Stimulated activated effector memory CD8-positive, alpha-beta T cell treated with anti-CD3 and anti-CD28 coated beads, Interleukin-12 subunit alpha, Interleukin-12 subunit beta, amount 100 ng/mL, for 72 hours (primary cell): ENCODE measurements around the gene NSMCE1.
A peak's percentile ranks its signal among the peaks of the same experiment; 100 is the strongest.
"Not testable (repeated sequence)": the region's sequence is repeated elsewhere in the genome, so short reads cannot be mapped to it uniquely, and the experiment has no call there.

Experiments
- ATAC-seq: fragments of 150-1000 bp; cut with Tn5 transposase; 2 replicates; pipeline ENCODE4 v1.10.0; 2021
- DNase-seq, 2 donors: peaks; one replicate each; pipeline ENCODE4 v3.0.0; 2021 to 2022; ENCODE audit warnings: low spot score in 2 of 2
- H3K27ac Mint-ChIP-seq: one replicate; pipeline ENCODE4 v1.8.0; 2022; ENCODE audit warnings: mild to moderate bottlenecking, mixed read lengths
- H3K36me3 Mint-ChIP-seq: one replicate; pipeline ENCODE4 v1.8.0; 2022; ENCODE audit warnings: mild to moderate bottlenecking, mixed read lengths
- H3K4me1 Mint-ChIP-seq: one replicate; pipeline ENCODE4 v1.8.0; 2022; ENCODE audit warnings: mixed read lengths
- H3K4me3 Mint-ChIP-seq: one replicate; pipeline ENCODE4 v1.8.0; 2022; ENCODE audit warnings: mild to moderate bottlenecking, mixed read lengths
- H3K9me3 Mint-ChIP-seq: one replicate; pipeline ENCODE4 v1.8.0; 2022; ENCODE audit warnings: mixed read lengths

The NSMCE1 gene

GRCh38 chr16:27287051-27287811 is 18.7 kb upstream of the NSMCE1 start:
- ATAC-seq (no peak), DNase-seq (no peak)
- Mint-ChIP-seq H3K4me1 (peaks cover 37% of the 10 kb centered on the region), H3K4me3 (no peak overlapping the region), H3K27ac (peak overlapping the region; percentile 65), H3K36me3 (peaks cover 7% of the 10 kb centered on the region), H3K9me3 (no peaks in the 10 kb centered on the region)

DNA sequence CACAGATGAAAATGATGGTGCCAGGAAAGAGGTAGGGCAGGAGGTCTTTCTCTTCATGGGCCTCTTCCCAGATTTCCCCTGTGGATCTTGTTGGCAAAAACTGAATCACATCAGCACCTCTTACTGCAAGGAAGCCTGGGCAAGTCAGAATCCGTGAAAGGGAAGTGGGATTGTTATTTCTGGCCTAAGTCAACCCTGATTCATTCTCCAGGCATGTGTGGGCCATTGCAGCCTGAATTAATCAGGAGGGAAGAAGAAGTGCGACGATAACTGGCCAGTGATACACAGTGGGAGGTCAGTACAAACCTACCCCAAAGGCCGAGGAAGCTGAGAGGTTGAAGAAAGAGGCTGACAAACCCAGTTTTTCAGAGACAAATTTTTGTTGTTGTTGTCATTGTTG is 17.9 kb upstream of the NSMCE1 start:
- H3K4me3 Mint-ChIP-seq: no peak overlapping the region
- peaks cover 7% of the 10 kb centered on the region for H3K36me3 Mint-ChIP-seq
- DNase-seq: no peak
- peaks cover 37% of the 10 kb centered on the region for H3K4me1 Mint-ChIP-seq
- H3K27ac Mint-ChIP-seq: no peak overlapping the region
- no peak for ATAC-seq
- no peaks in the 10 kb centered on the region for H3K9me3 Mint-ChIP-seq

DNA sequence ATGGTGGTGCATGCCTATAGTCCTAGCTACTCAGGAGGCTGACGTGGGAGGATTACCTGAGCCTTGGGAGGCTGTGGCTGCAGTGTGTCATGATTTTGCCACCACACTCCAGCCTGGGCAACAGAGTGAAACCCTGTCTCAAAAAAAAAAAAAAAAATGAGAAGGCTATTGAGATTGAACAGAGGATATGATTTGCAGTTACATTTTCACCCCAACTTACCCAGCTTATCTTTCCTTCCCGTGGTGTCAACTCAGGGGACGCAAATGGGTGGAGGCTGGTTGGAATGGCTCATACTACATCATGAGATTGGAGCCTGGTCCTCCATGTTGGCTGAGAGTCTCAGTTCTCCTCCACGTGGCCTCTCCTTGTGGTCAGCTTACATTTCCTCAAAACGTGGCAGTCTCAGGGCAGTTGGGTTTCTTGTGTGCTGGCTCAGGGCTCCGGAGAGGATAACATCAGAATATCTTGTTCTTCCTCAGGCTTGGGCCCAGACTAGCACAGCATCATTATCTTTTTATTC is 17.2 kb upstream of the NSMCE1 start:
- DNase-seq (no peak), ATAC-seq (peak; percentile 51)
- Mint-ChIP-seq H3K9me3 (no peaks in the 10 kb centered on the region), H3K27ac (no peak overlapping the region), H3K36me3 (peaks cover 7% of the 10 kb centered on the region), H3K4me3 (no peak overlapping the region), H3K4me1 (peaks cover 37% of the 10 kb centered on the region)

DNA sequence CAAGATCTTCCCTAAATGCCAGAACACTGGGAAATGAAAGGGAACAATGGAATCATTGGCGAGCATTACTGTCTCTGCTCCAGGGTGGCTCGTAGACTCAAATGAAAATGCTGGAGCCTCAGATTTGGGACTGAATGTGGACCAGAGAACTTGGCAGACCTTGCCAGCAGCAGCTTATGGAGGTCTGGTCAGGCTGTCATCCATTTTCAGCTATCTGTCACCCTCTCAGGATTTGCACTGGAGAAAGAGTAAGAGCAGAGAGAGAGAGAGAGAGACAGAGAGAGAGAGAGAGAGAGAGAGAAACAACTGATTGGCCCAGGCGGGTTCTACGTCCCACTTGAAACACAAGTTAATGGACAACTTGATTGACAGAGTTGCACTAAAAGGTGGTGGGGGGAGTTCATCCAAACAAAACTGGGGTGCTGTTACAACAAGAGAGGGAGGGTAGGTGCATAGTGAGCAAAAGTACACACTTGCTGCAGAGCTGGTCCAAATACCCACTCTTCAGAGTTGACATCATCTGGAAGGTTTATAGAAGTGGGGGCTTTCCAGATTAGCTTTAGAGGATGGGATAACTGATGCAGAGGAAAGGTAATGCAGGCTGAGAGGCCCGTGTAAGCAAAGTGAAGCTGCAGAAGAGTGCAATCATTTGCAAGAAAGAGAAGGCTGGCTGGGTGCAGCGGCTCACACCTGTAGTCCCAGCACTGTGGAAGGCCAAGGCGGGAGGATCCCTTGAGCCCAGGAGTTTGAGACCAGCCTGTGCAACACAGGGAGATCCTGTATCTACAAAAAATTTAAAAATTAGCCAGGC is 16.5 kb upstream of the NSMCE1 start:
- Mint-ChIP-seq H3K36me3 (peaks cover 7% of the 10 kb centered on the region), H3K9me3 (no peaks in the 10 kb centered on the region), H3K4me1 (peaks cover 37% of the 10 kb centered on the region), H3K4me3 (no peak overlapping the region), H3K27ac (no peak overlapping the region)
- ATAC-seq (peak; percentile 19), DNase-seq (no peak)

DNA sequence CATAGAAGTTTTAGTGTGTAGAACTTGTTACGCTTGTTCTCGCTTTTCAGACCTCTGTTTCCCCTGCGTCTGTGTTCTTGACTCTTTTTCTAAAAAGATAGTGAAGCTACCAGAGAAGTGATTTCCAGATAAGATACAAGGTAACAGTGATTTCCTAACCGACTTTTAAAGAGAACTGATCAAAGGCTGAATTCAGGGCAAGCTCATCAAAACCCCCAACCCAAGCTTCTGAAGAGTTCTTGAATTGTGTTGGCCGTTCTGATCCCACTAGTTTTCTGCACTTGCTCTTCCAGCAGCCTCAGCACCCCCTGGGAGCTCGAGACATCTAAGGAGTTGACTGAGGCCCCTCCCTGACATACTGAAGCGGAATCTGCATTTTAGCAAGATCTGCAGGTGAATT is 12.7 kb upstream of the NSMCE1 start:
- DNase-seq (no peak), ATAC-seq (no peak)
- Mint-ChIP-seq H3K27ac (no peak overlapping the region), H3K9me3 (no peaks in the 10 kb centered on the region), H3K4me3 (no peak overlapping the region), H3K36me3 (peaks cover 7% of the 10 kb centered on the region), H3K4me1 (peaks cover 35% of the 10 kb centered on the region)

DNA sequence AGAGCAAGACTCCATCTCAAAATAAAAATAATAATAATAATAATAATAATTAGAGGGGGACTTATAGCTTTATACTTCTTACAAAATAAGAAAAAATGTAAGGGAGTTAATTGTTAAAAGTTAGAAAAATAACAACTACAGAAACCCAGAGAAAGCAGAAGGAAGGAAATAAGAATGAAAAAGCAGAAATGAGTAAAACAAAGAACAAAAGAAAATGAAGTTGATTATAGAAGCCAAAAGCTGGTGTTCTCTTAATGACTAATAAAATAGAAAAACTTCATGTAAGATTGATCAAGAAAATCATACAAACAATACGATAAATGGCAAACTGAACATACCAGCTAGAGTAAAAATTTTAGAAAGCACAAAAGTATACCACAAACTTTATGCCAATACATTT is 6.8 kb upstream of the NSMCE1 start:
- H3K36me3 Mint-ChIP-seq: no peaks in the 10 kb centered on the region
- peaks cover 26% of the 10 kb centered on the region for H3K4me1 Mint-ChIP-seq
- H3K9me3 Mint-ChIP-seq: no peaks in the 10 kb centered on the region
- DNase-seq: no peak
- no peak overlapping the region for H3K4me3 Mint-ChIP-seq
- ATAC-seq: no peak
- no peak overlapping the region for H3K27ac Mint-ChIP-seq

- DNase-seq, H3K9me3 Mint-ChIP-seq, H3K4me3 Mint-ChIP-seq, H3K36me3 Mint-ChIP-seq, ATAC-seq: not testable (repeated sequence)
- Mint-ChIP-seq H3K4me1 (peaks cover 36% of the 10 kb centered on the region), H3K27ac (peak overlapping the region; percentile 78)
Measured at GRCh38 chr16:27274424-27274874, 5.9 kb upstream of the NSMCE1 start.

DNA sequence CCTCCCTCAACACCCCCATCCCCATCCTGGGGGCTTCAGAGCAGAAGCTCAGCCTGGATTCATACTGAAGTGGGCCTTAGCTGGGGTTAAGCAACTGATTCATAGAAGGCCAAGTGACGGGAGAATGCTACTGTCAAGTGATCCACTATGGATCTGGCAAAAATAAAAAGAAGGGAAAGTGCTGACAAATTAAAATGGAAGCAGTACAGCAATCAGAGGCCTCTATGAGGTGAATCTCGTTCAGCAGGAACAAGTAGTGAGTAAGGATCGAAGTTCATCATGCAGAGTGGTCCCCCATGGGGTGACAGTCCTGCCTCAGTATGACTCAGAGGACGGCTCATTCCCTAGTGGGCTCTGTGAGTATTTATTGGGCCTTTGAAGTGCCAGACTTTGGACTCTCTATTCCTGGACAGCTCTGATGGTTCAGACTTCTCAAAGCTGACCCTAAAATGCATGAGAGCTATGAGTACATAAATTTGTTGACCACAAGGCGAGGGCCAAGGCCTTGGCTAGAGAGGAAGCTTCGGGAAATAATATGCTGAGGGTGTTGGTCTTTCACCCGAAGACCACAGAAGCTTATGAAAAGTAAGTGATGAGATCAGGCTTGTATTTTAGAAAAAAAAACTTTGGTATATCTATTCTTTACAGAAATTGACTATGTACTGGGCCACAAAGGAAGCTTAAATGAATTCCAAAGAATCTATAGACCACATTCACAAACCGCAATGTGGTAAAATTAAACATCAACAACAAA is 5.3 kb upstream of the NSMCE1 start:
- H3K27ac Mint-ChIP-seq: peak overlapping the region; percentile 78
- ATAC-seq: peak; percentile 93
- peaks cover 2% of the 10 kb centered on the region for H3K36me3 Mint-ChIP-seq
- no peak for DNase-seq
- no peaks in the 10 kb centered on the region for H3K9me3 Mint-ChIP-seq
- peak overlapping the region; percentile 3 for H3K4me3 Mint-ChIP-seq
- peaks cover 39% of the 10 kb centered on the region for H3K4me1 Mint-ChIP-seq

DNA sequence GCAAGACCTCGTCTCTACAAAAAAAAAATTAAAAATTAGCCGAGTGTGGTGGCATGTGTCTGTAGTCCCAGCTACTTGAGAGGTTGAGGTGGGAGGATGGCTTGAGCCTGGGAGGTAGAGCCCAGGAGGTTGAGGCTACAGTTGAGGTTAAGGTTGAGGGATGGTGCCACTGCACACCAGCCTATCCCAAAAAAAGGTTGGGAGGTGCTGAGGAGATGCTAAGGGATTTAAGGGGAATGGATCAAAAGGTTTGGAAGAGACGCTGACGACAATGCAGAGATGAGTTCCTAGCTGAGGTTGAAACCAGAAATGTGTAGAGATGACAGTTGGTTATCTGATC is 4.7 kb upstream of the NSMCE1 start:
- no peak for DNase-seq
- Mint-ChIP-seq H3K4me1 (peaks cover 44% of the 10 kb centered on the region), H3K27ac (peak overlapping the region; percentile 40), H3K9me3 (no peaks in the 10 kb centered on the region), H3K4me3 (peak overlapping the region; percentile 3), H3K36me3 (peaks cover 7% of the 10 kb centered on the region)
- ATAC-seq: no peak

GRCh38 chr16:27272697-27273096 is 4.1 kb upstream of the NSMCE1 start:
- peaks cover 48% of the 10 kb centered on the region for H3K4me1 Mint-ChIP-seq
- H3K27ac Mint-ChIP-seq: peak overlapping the region; percentile 40
- H3K36me3 Mint-ChIP-seq, H3K9me3 Mint-ChIP-seq, ATAC-seq, DNase-seq: not testable (repeated sequence)
- peak overlapping the region; percentile 3 for H3K4me3 Mint-ChIP-seq

GRCh38 chr16:27272076-27272475 is 3.5 kb upstream of the NSMCE1 start:
- Mint-ChIP-seq H3K36me3 (peaks cover 8% of the 10 kb centered on the region), H3K4me3 (no peak overlapping the region), H3K9me3 (no peaks in the 10 kb centered on the region), H3K27ac (peak overlapping the region; percentile 15), H3K4me1 (peaks cover 54% of the 10 kb centered on the region)
- DNase-seq (no peak), ATAC-seq (no peak)

- DNase-seq: no peak
- Mint-ChIP-seq H3K4me3 (peak overlapping the region; percentile 94), H3K9me3 (no peaks in the 10 kb centered on the region), H3K27ac (no peak overlapping the region), H3K4me1 (peaks cover 64% of the 10 kb centered on the region), H3K36me3 (peaks cover 17% of the 10 kb centered on the region)
- ATAC-seq: no peak
Measured at GRCh38 chr16:27270349-27270748, 1.8 kb upstream of the NSMCE1 start.

DNA sequence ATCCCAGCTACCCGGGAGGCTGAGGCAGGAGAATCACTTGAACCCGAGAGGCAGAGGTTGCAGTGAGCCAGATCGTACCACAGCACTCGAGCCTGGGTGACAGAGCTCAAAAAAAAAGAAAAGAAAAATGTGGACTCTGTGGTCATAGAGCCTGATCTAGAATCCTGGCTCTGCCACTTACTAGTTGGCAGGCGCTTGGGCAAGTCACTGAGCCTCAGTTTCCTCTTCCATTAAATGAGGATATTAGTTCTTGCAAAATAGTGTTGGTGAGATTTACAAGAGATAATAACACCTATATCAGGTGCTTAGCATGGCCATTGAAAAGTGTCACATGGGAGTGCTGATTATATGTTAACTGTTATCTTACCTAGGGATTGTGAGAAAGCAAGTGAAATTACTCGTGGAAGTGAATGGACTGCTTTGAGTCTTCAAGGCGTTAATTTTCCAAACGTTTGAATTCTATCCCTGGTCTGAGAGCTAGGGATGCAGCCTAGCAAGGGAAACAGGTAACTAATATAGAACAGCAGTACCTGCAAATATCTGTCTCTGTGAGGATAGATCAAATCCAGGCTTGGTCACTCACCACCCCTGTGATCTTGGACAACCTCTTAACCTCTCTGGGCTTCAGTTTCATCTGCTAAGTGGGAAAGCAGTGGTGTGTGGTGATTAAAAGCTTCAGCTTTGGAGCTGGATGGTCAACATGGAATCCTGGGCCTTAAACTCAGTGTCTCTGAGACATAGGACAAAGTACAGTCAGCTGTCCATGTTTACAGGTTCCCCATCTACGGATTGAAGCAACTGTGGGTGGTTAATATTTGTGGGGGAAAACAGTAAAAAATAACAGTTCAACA is 953 bp upstream of the NSMCE1 start:
- no peaks in the 10 kb centered on the region for H3K9me3 Mint-ChIP-seq
- H3K36me3 Mint-ChIP-seq: peaks cover 17% of the 10 kb centered on the region
- peak overlapping the region; percentile 97 for H3K27ac Mint-ChIP-seq
- ATAC-seq: no peak
- no peak for DNase-seq
- peak overlapping the region; percentile 94 for H3K4me3 Mint-ChIP-seq
- peaks cover 64% of the 10 kb centered on the region for H3K4me1 Mint-ChIP-seq

- ATAC-seq: no peak
- H3K27ac Mint-ChIP-seq: no peak overlapping the region
Measured at GRCh38 chr16:27267037-27267677, 1.4 kb downstream of the NSMCE1 start.

More at GRCh38 chr16:27267037-27267677, 1.4 kb downstream of the NSMCE1 start:
- H3K4me3 Mint-ChIP-seq: peak overlapping the region; percentile 94
- DNase-seq: no peak
- no peaks in the 10 kb centered on the region for H3K9me3 Mint-ChIP-seq
- H3K4me1 Mint-ChIP-seq: peaks cover 60% of the 10 kb centered on the region
- H3K36me3 Mint-ChIP-seq: peaks cover 27% of the 10 kb centered on the region
